ENCODE results near the gene COG5. TPM values are rescaled to one million over a fixed set of nuclear protein-coding genes. Genes with fewer than 3 reads are reported as not detected.

COG5 gene
- total and polyA plus RNA-seq, 9 of the 15 experiments (the other 6 are each of a cell fraction or from before 2014, with no cell fraction given): 15.3 to 75.1 (median 56.4) TPM

DNA sequence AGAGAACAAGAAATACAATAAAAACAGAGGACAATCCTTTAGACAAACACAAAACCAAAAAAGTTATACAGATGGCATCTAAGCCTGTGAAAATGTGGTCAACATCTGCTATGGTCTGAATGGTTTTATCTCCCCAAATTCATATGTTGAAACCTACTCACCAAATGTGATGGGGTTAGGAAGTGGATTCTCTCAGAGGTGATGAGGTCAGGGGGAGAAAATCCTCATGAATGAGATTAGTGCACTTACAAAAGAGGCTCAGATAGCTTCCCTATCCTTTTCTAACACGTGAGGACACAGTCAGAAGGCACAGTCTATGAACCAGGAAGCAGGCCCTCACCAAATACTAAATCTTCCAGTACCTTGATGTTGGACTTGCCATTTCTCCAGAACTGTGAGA lies 241.7 kb downstream of the COG5 start (continued):
- no peak for TF ChIP-seq RBFOX2 (IDR thresholded peaks at IDR 0.05; ENCODE audit: low read depth, low read length)
- TF ChIP-seq ZNF274 (IDR thresholded peaks at IDR 0.05; ENCODE audit: borderline replicate concordance, low read depth, low read length): no peak
- peak; percentile 71; the same call in 1 of the 2 replicates for TF ChIP-seq CTBP1 (IDR thresholded peaks at IDR 0.05; ENCODE audit: borderline replicate concordance)
- no peak for TF ChIP-seq FOXA1 (IDR thresholded peaks at IDR 0.05; ENCODE audit: borderline replicate concordance)
- peak; percentile 80 for TF ChIP-seq NBN (IDR thresholded peaks at IDR 0.05; ENCODE audit: low read depth)
- no peak for TF ChIP-seq EGR1 (conservative IDR thresholded peaks at IDR 0.05)
- TF ChIP-seq, protein P1, sequence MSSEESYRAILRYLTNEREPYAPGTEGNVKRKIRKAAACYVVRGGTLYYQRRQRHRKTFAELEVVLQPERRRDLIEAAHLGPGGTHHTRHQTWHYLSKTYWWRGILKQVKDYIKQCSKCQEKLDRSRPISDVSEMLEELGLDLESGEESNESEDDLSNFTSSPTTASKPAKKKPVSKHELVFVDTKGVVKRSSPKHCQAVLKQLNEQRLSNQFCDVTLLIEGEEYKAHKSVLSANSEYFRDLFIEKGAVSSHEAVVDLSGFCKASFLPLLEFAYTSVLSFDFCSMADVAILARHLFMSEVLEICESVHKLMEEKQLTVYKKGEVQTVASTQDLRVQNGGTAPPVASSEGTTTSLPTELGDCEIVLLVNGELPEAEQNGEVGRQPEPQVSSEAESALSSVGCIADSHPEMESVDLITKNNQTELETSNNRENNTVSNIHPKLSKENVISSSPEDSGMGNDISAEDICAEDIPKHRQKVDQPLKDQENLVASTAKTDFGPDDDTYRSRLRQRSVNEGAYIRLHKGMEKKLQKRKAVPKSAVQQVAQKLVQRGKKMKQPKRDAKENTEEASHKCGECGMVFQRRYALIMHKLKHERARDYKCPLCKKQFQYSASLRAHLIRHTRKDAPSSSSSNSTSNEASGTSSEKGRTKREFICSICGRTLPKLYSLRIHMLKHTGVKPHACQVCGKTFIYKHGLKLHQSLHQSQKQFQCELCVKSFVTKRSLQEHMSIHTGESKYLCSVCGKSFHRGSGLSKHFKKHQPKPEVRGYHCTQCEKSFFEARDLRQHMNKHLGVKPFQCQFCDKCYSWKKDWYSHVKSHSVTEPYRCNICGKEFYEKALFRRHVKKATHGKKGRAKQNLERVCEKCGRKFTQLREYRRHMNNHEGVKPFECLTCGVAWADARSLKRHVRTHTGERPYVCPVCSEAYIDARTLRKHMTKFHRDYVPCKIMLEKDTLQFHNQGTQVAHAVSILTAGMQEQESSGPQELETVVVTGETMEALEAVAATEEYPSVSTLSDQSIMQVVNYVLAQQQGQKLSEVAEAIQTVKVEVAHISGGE (CRISPR knock-in tag; IDR thresholded peaks at IDR 0.05): no peak
- TF ChIP-seq ZSCAN29 (IDR thresholded peaks at IDR 0.05): no peak
- no peak for TF ChIP-seq SAP30 (IDR thresholded peaks at IDR 0.05; ENCODE audit: borderline replicate concordance, insufficient read depth, low read depth, low read length, poor library complexity, severe bottlenecking)
- TF ChIP-seq KDM4B (IDR thresholded peaks at IDR 0.05; ENCODE audit: borderline replicate concordance in 2 of 2, low read depth in 1 of 2): no peak
- TF ChIP-seq, protein P2, sequence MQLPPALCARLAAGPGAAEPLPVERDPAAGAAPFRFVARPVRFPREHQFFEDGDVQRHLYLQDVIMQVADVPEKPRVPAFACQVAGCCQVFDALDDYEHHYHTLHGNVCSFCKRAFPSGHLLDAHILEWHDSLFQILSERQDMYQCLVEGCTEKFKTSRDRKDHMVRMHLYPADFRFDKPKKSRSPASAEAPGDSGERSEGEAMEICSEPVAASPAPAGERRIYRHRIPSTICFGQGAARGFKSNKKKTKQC (CRISPR knock-in tag; IDR thresholded peaks at IDR 0.05): no peak
- no peak for TF ChIP-seq PRMT5 (CRISPR knock-in tag; IDR thresholded peaks at IDR 0.05)
- no peak for TF ChIP-seq TARDBP (IDR thresholded peaks at IDR 0.05)
